Fibroblast of lung (primary cell): ENCODE measurements around the gene RNF152. TPM values are rescaled to one million over a fixed set of nuclear protein-coding genes. Genes with fewer than 3 reads are reported as not detected.

Experiments
- DNase-seq, 2 donors: peaks; one replicate each; pipeline versions ENCODE4 v3.0.0 to v3.0.0-alpha.2; 2010; ENCODE audit warnings: low read depth in 2 of 2
- H2AFZ ChIP-seq: 2 replicates; pipeline ENCODE4 v1.5.1; 2012; ENCODE audit warnings: low read length, control low read depth, inconsistent platforms
- H3K27ac ChIP-seq: 2 replicates; pipeline ENCODE4 v1.5.1; 2011; ENCODE audit warnings: low read length, control low read depth; ENCODE audit not compliant: insufficient read depth
- H3K27me3 ChIP-seq: 2 replicates; pipeline ENCODE4 v1.5.1; 2011; ENCODE audit warnings: mild to moderate bottlenecking, low read length; ENCODE audit not compliant: control insufficient read depth, insufficient read depth
- H3K36me3 ChIP-seq: 2 replicates; pipeline ENCODE4 v1.5.1; 2011; ENCODE audit warnings: low read length; ENCODE audit not compliant: control insufficient read depth, insufficient read depth
- H3K4me1 ChIP-seq: 2 replicates; pipeline ENCODE4 v1.5.1; 2011; ENCODE audit warnings: low read length; ENCODE audit not compliant: control insufficient read depth, insufficient read depth; ENCODE audit errors: extremely low read depth
- H3K4me2 ChIP-seq: 2 replicates; pipeline ENCODE4 v1.5.1; 2011; ENCODE audit warnings: low read length, control low read depth; ENCODE audit not compliant: insufficient read depth; ENCODE audit errors: extremely low read depth
- H3K4me3 ChIP-seq, 4 experiments: fragments of 200-600 bp in 1 of 4; sonication (generic) in 1 of 4; replicated peaks in 1 of 4; 2 replicates each; pipeline ENCODE4 v1.5.1; 2011 to 2016; ENCODE audit warnings: low read length in 4 of 4, low read depth in 3 of 4, mild to moderate bottlenecking in 3 of 4, control low read depth in 2 of 4, inconsistent platforms in 1 of 4, mixed read lengths in 1 of 4; ENCODE audit not compliant: insufficient read depth in 1 of 4; ENCODE audit errors: control extremely low read depth in 1 of 4
- H3K79me2 ChIP-seq: 2 replicates; pipeline ENCODE4 v1.5.1; 2012; ENCODE audit warnings: mild to moderate bottlenecking, low read length, inconsistent platforms; ENCODE audit not compliant: control insufficient read depth, insufficient read depth
- H3K9ac ChIP-seq: 2 replicates; pipeline ENCODE4 v1.5.1; 2011; ENCODE audit warnings: mild to moderate bottlenecking, low read length, control low read depth; ENCODE audit not compliant: insufficient read depth
- H3K9me3 ChIP-seq: 2 replicates; pipeline ENCODE4 v1.5.1; 2012; ENCODE audit warnings: low read depth, low read length; ENCODE audit not compliant: control insufficient read depth, insufficient read depth
- H4K20me1 ChIP-seq: 2 replicates; pipeline ENCODE4 v1.5.1; 2011; ENCODE audit warnings: low read length; ENCODE audit not compliant: control insufficient read depth, insufficient read depth; ENCODE audit errors: extremely low read depth
- CTCF ChIP-seq, 2 donors: IDR thresholded peaks in 1 of 2; conservative IDR thresholded peaks in 1 of 2; 1 replicate in 1 of 2; 2 replicates in 1 of 2; pipeline ENCODE4 v1.5.1; 2011 to 2012; ENCODE audit warnings: low read length in 2 of 2, control low read depth in 1 of 2, inconsistent platforms in 1 of 2, low read depth in 1 of 2, mild to moderate bottlenecking in 1 of 2
- EZH2 ChIP-seq: IDR thresholded peaks from 2 replicates; pipeline ENCODE4 v1.5.1; 2012; ENCODE audit warnings: low read length, control low read depth, mild to moderate bottlenecking; ENCODE audit errors: missing control alignments
- polyA minus RNA-seq: library from RNA; depleted of rRNA, polyadenylated mRNA; stranded (reverse); fragments of >200 nt; gene quantifications from 2 replicates; pipeline ENCODE4 v1.2.3, GENCODE V29; 2011; ENCODE audit warnings: low replicate concordance
- polyA plus RNA-seq, 2 donors: library from polyadenylated mRNA; depleted of rRNA in 1 of 2; stranded (reverse) in 1 of 2; unstranded in 1 of 2; fragments of >200 nt; gene quantifications; 2 replicates each; pipeline ENCODE4 v1.2.1, GENCODE V29; 2011 to 2012; ENCODE audit warnings: missing spikeins in 1 of 2
- total RNA-seq: library from RNA; depleted of rRNA; stranded (reverse); fragments of >200 nt; gene quantifications from 2 replicates; pipeline ENCODE4 v1.2.1, GENCODE V29; 2014

Gene RNF152, protein sequence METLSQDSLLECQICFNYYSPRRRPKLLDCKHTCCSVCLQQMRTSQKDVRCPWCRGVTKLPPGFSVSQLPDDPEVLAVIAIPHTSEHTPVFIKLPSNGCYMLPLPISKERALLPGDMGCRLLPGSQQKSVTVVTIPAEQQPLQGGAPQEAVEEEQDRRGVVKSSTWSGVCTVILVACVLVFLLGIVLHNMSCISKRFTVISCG
- total RNA-seq (15.2 and 24.4 TPM in 2 replicates), polyA plus RNA-seq (18.3 and 20.0 TPM in 2 replicates), polyA minus RNA-seq (74.0 and 127 TPM in 2 replicates)
- polyA plus RNA-seq (2012), result 10.3 and 11.2 TPM in 2 replicates

DNA sequence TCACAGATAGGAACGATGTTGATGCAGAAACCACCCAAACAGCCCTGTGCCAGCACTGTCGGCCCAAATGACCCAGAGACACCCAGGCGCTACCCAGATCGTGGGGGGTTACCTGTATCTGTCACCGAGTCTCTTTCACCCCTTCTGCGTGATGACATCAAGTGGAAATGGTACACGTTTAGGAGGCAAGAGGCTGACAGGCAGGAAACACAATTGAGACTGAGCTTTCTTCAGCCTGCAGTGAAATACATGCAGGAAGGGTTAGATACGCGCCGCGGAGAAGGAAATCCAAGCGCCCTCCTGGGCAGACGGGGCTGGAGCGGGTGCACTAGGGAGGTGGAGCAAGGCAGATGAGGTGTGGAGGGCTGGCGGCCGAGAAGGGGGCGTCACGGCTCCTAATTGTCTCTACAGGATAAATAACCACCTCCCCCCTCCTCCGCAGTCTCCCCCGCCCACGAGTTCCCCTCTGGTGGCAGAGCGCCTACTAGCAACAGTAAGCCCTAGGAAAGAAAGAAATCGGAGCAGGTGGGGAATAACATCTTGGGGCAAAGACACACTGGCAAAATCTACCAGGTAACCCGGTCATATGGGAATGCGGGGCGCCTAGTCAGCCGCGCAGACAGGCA, at the start of gene RNF152:
Gene RNF152, minus strand, starts transcription at position 325 of the 626 bp plus-strand sequence. CDS start 76,544 bp downstream, outside the sequence.
- Histone ChIP-seq H3K9ac (peak within 1 kb of the TSS; percentile 78), H3K9me3 (no peaks in the 10 kb centered on the region), H3K4me1 (peaks cover 14% of the 10 kb centered on the region), H3K36me3 (no peaks in the 10 kb centered on the region), H4K20me1 (no peaks in the 10 kb centered on the region), H3K4me3 (peak within 1 kb of the TSS; percentile 70 to 94 (median 83)), H3K27me3 (no peaks in the 10 kb centered on the region), H3K27ac (peak within 1 kb of the TSS; percentile 60), H3K79me2 (peaks cover 46% of the 10 kb centered on the region), H3K4me2 (peak within 1 kb of the TSS; percentile 94), H2AFZ (peak within 1 kb of the TSS; percentile 43)
- no peak for TF ChIP-seq EZH2
- peak; percentile 27 to 31 for TF ChIP-seq CTCF (conservative IDR thresholded peaks at IDR 0.05 in 1 of 2, IDR thresholded peaks at IDR 0.05 in 1 of 2; ENCODE audit: low read depth in 1 of 2, low read length in 2 of 2)
- peak; percentile 23 to 29 for DNase-seq

DNA sequence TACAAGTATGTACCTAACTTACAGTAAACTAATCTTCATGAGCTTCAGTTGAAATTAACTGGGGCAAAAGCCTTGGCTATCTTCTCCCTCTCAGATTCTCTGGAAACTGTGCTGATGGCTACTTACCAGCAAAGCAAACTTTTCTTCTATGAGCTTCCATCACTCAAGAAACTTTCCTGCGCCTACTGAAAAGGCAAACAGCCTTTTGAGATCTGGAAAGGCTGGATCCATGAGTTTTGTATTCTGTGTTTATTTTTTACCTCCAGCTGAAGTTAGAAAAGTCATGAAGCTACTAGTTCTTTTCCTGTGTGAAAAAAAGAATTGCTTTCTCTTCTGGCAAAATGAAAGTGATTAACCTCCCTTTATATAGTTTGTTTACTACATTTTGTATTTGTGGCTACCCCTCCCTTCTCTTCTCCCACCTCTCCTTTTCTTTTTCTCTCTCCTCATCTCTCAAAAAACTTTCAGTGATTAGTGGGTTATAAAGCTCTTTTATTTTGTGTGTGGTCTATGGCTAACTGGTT, 49.2 kb upstream of the RNF152 start:
- Histone ChIP-seq H3K9ac (no peak overlapping the region), H3K4me3 (no peak overlapping the region), H3K79me2 (no peaks in the 10 kb centered on the region), H3K27ac (no peak overlapping the region), H4K20me1 (no peaks in the 10 kb centered on the region), H3K4me2 (peak overlapping the region; percentile 11), H3K36me3 (no peaks in the 10 kb centered on the region), H3K9me3 (no peaks in the 10 kb centered on the region), H2AFZ (peak overlapping the region; percentile 70), H3K27me3 (no peaks in the 10 kb centered on the region), H3K4me1 (no peaks in the 10 kb centered on the region)
- no peak for TF ChIP-seq CTCF (conservative IDR thresholded peaks at IDR 0.05 in 1 of 2, IDR thresholded peaks at IDR 0.05 in 1 of 2; ENCODE audit: low read depth in 1 of 2, low read length in 2 of 2)
- TF ChIP-seq EZH2, result no peak
- DNase-seq, result no peak

- TF ChIP-seq EZH2 (no peak), CTCF (conservative IDR thresholded peaks at IDR 0.05 in 1 of 2, IDR thresholded peaks at IDR 0.05 in 1 of 2; ENCODE audit: low read depth in 1 of 2, low read length in 2 of 2) (no peak)
- H3K79me2 ChIP-seq, result no peaks in the 10 kb centered on the region
- H4K20me1 ChIP-seq, result no peaks in the 10 kb centered on the region
- H3K27ac ChIP-seq, result no peak overlapping the region
- no peak overlapping the region for H3K9ac ChIP-seq
- H3K4me1 ChIP-seq, result no peaks in the 10 kb centered on the region
- H2AFZ ChIP-seq, result no peak overlapping the region
- no peaks in the 10 kb centered on the region for H3K36me3 ChIP-seq
- DNase-seq, result no peak
- H3K27me3 ChIP-seq, result no peaks in the 10 kb centered on the region
- no peaks in the 10 kb centered on the region for H3K9me3 ChIP-seq
- no peak overlapping the region for H3K4me2 ChIP-seq
- H3K4me3 ChIP-seq, result no peak overlapping the region
Observed at GRCh38 chr18:61939046-61939674, 46.4 kb upstream of the RNF152 start.
